ENCODE data around the gene SYNE1.
"Not testable (repeated sequence)": the region's sequence is repeated elsewhere in the genome, so short reads cannot be mapped to it uniquely, and the experiment has no call there.

Gene SYNE1

DNA sequence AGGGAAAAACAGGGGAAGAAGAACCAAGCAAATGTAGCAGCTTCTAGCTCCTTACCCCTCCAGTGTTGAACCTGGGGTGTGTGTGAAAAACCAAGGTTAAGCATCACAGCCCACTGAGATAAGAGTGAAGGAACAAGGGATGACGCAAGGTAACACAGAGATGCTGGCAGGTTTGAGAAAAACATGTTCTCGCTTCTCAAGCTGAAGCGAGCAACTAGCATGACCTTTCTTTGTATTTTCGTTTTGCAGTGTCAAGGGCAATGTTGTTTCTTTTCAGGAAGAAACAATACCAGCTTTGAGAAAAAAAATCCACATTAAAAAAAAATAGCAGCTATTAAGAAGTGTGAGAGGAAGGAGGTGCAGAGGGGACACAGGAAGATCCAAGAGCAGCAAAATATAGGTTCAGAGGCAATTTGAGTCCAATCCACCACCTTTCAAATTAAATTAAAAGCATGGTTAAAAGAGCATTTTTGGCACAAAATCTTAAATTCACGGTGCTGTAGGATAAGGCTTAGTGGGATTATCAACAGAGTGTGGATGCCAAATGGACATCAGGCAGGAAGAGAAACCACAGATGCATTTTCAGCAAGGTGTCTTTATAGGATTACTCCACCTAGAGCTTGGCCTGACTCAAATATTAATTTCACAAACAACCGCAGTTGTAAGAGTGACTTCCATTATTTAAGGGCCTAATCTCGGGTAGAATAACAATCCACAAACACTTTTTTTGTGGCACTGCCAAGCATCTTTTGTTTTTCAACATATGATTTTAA lies 70.9 kb downstream of the SYNE1 start:
- DNase-seq (ENCODE audit: low read depth in 2 of 2) = no peak

DNA sequence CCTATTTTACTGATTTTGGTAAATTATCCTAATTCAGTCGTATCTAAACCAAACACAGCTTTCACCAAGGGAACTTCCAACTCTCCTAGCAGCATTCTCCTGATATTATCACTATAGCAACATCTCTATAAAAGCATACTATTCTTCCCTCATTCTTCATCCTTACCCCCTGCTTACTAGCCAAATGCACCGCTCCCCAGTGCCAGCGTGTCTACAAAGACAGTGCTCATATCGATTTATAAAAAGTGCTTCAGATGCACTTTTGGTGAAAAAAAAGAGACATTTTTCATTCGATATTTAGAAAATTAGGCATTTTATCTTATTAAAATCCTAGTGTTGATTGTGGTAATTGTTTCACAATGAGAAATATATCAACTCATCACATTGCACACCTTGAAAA lies 74.0 kb downstream of the SYNE1 start:
- DNase-seq (ENCODE audit: low read depth in 2 of 2) = no peak

DNA sequence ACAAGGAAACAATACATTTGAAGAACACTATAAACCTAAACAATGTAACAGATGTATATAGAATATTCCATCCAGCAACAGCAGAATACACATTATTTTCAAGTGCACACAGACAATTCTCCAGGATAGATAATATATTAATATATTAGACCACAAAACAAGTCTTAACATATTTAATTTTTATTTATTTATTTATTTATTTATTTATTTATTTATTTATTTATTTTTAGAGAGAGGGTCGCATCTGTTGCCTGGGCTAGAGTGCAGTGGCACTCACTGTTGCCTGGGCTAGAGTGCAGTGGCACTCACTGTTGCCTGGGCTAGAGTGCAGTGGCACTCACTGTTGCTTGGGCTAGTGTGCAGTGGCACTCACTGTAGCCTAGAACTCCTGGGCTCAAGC lies 78.4 kb downstream of the SYNE1 start:
- DNase-seq (ENCODE audit: low read depth in 2 of 2) = not testable (repeated sequence)

DNA sequence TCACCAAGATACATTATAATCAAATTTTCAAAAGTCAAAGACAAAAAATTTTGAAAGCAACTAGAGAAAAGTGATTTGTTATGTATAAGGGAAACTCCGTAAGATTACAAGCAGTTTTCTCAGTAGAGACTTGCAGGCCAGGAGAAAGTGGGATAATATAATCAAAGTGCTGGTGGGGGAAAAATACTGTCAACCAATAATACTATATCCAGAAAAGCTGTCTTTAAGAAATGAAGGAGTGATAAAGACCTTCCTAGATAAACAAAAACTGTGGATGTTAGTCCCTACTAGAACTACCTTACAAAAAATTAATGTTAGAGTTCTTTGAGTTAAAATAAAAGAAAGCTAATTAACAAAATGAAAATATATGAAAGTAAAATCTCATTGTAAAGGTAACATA lies 79.7 kb downstream of the SYNE1 start:
- no peak for DNase-seq (ENCODE audit: low read depth in 2 of 2)

DNA sequence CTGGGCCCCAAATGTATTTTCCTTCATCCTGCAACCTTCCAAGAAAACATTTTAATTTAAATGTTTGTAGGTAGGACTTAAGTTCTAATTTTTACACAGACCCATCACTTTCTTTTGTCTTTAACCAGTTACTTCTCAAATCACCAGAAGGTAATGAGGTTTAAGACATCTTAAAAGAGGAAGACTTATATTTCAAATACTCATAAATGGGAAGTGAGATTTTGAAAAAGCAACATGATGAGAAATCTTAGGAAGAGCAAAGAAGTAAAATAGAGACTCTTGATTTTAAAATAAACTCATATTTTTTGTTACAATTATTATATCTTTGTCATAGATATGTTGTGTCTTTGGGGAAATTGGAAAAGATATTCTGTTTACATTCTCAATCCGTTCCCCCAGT lies 82.3 kb downstream of the SYNE1 start:
- DNase-seq (ENCODE audit: low read depth in 2 of 2) = no peak

DNA sequence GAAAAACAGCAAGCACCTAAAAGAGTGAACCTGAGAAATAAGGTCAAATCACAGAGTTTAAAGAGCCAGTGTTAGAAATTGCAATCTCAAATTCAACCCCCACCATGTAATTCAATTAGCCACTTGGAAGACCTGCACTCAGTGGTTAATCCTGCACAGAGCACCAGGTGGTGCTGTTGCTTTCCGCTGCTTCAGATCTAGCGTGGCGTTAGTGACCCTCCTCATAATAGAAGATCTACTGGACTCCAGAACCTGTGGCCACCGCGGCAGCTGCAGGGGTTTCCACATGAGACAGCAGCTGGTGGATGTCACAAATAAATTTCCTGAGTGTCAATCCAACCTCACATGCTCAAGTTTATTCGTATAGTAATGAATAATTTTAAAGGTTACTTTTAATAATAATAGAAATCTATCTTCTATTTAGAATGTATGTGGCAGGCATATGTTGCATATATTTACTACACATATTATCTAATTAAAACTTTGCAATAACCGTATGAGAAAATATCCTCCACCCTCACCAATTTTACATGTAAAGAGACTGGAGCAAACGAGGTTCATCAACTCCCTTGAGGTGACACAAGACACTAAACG lies 84.4 kb downstream of the SYNE1 start:
- DNase-seq (ENCODE audit: low read depth in 2 of 2) = peak; percentile 7 to 15

DNA sequence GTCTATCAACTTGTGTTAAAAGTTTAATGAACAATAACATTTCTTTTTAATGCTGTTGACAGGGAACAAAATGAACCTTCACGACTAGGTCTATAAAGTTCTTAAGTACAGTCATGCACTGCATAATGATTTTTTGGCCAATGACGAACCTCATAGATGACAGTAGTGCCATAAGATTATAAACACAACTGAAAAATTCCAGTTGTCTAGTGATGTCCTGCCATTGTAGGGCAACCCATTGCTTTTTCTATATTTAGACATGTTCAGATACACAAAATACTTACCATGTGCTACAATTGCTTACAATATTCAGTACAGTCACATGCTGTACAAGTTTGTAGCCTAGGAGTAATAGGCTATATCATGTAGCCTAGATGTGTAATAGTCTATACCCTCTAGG lies 93.6 kb downstream of the SYNE1 start:
- no peak for DNase-seq (ENCODE audit: low read depth in 2 of 2)

DNA sequence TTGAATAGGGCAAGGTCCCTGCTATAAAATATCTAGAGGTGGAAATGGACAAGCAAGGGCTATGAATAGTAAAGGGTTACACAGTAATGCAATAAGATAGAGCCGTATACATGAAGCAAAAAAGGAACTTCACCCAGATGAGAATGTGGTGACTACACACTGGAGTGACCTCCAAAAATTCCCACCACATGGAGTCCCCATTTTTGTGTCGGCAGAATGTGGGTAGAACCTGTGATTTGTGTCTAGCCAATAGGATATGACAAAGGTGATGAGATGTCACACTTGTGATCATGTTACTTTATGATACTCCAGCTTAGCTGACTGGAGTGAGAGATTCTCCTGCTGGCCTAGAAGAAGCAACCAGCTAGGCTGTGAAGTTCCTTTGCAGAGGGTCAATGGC lies 96.8 kb downstream of the SYNE1 start:
- no peak for DNase-seq (ENCODE audit: low read depth in 2 of 2)

DNA sequence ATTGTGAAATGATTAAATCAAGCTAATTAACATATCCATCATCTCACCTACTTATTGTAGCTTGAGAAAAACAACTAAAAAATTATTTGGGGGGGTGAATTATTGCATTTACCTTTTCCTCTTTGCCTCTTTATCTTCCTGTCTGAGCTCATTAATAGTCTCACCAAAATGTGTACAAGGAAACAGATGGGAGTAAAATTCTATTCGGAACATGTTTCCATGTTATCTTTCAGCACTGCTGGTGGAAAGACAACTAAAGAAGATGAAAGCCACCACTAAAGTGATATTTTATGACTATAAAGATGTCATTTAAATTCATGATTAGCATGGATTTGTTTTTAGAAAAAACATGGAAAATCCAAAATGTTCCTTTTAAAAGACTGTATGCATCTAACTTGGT lies 102.6 kb downstream of the SYNE1 start:
- no peak for DNase-seq (ENCODE audit: low read depth in 2 of 2)

DNA sequence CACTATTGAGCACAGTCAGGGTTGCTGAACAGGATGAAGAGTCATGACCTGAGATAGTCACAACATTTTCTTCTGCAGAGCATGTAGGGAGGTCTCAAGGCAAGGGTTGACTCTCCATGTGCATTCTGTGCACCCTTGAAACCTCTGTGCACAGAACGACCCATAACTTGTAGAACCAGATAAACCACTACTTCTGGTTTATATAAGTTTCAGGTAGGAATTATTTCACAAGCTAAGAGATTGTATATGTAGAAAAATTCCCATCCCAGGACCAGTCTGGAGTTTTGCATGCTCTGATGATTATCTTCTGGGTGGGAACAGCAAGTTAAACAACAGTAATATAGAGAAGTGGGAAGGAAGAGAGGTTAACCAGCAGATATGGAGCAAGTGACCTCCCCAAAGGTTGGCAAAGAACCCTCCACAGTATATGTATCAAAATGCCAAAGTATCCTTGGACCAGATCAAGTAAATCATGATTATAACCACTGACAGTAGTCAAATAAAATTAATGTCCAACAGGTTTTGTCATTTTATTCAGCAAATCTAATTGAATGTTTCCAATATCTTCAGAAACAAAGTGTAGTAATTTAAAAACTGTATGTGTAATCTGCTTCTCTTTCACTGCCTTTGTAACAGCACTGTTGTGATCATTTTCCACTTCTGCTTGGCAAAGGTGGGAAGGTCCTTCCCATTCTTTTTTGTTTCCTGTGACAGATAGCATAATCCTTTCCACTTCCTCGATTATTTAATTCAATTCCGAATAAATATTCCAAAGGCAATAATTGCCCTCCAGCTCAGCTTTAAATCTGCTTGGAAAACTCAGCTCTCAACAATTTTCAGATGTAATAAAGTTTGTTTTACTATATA lies 104.4 kb downstream of the SYNE1 start:
- no peak for DNase-seq (ENCODE audit: low read depth in 2 of 2)

DNA sequence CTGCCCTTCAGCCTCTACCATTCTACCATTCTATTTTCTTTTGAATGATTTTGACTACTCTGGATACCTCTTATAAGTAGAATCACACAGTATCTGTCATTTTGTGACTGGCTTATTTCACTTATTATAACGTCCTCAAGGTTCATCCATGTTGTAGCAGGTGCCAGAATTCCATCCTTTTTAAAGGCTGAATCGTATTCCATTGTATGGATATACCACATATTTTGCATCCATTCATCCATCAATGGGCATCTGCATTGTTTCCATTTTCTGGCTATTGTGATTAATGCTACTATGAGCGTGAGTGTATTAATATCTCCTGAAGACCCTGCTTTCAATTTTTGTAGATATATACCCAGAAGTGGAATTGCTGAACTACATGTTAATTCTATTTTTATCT lies 105.5 kb downstream of the SYNE1 start:
- no peak for DNase-seq (ENCODE audit: low read depth in 2 of 2)

DNA sequence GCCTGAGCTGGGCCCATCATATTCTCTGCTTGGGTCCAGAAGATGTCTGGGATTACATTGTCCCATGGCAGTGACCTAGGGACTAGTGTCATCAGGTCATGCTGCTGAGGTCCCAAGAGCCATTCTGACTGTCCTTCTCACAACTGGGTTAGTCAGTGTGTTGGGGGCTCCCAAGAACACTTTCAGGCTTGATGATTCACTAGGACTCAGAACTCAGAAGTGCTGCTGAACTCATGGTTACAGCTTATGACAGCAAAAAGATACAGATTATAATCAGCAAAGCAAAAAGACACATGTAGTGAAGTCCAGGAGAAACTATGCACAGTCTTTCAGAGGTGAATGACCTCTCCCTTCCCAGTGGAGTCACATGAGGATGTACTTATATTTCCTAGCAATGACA lies 107.8 kb downstream of the SYNE1 start:
- no peak for DNase-seq (ENCODE audit: low read depth in 2 of 2)

DNA sequence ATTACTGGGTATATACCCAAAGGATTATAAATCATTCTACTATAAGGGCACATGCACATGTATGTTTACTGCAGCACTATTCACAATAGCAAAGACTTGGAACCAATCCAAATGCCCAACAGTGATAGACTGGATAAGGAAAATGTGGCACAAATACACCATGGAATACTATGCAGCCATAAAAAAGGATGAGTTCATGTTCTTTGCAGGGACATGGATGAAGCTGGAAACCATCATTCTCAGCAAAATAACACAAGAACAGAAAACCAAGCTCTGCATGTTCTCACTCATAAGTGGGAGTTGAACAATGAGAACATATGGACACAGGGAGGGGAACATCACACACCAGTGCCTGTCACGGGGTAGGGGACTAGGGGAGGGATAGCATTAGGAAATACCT lies 123.0 kb downstream of the SYNE1 start:
- not testable (repeated sequence) for DNase-seq (ENCODE audit: low read depth in 2 of 2)

DNA sequence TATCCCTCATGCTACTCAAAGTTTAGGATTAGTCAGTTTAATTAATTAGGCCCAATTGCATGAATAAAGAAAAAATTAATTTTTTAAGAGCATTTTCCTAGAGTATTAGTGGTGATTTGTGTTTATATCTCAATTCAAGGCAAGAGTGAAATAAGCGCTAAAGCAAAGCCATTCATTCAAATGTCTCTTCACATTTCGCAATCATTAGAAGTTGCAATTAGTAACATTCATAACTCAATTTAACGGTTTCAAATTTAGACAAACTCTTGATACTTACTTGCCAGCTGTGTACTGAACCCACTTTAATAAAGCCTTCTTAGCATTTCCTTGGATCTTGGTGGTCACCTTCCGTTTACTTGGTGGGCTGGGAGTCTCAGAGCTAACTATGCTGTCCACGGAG lies 127.2 kb downstream of the SYNE1 start:
- no peak for DNase-seq (ENCODE audit: low read depth in 2 of 2)

DNA sequence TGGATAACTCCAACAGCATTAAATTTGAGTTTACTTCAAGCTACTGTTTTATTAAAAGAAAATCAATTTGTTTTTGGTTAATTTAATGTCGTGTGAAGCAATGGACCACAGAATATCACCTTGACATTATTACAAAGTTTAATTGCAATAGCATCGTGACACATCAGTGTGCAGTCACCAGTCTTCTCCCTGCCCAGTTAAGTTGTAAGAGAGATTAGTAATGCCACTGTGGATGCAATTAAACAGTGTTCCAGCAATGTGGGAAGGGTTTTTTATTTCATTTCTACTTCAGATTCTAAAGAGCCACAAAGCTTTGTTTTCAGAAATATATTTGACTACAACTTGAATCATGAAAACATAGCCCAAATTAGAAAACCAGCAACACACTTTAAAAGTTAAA lies 128.7 kb downstream of the SYNE1 start:
- DNase-seq (ENCODE audit: low read depth in 2 of 2) = no peak

DNA sequence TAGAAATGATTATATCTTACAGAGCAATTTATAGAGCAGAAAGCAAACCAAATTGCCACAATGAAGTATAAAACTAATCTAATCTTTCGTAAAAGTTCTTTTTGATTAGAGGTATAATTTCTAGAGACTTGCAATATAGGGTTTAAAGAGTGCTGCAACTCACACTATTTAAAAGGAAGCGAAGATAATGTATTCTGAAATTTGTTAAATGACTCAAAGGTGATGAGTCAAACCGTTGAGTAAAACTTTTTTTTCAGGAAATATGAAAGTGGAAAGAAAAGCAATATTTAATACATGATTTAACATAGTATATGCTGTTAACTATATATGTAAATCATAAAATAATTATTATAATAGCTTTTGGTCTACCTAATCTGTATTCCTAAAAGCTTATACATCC lies 133.6 kb downstream of the SYNE1 start:
- DNase-seq (ENCODE audit: low read depth in 2 of 2) = no peak

DNA sequence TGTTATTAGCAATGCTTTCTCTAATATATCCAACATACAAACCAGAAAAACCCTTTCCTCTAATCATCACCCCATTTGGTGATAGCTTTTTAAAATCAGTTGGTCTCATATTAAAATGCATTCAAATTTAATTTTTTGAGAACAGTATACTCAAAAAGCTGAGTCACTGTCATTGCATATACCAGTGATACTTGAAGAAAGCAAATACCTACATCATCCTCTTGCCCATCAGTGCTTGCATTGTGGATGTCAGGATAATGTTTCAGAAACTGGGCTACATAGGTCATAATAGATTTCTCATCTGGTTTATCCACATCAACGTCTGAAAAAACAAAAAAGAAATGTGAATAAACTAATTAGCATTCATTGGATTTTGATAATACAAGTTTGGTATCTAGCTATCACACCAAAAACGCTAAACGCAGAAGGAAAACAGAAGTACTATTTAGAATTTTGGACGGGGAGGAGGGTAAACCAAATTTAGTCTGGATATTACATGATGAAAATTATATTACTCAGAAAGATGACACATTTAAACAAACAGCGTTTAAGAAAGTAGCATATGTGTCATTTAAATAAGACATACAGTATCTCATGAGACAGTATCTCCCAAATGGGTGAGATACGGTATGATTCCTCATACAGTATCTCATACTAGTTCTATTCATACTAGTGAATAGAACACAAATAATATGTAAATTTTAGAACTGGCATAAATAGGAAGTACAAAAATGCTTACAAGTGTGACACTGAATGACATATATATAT lies 134.6 kb downstream of the SYNE1 start:
- DNase-seq (ENCODE audit: low read depth in 2 of 2) = no peak

DNA sequence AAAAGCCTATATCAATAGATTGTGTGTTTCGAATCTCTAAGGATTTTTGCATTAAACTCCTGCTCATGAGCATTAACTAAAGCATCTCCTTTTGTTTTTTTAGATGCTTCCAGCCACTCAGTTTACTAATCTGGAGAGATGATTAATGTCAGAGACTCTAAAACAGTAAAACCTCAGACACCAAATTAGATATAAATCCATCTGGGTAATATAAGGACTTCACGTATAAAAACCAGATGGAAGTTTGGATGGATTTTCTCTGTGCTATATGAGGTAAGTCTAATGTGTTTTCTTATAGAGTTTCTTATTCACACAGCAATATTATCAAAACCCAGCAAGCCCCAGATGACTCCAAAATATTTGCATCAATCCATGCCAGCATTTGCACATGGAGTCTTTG lies 137.2 kb downstream of the SYNE1 start:
- DNase-seq (ENCODE audit: low read depth in 2 of 2) = no peak

DNA sequence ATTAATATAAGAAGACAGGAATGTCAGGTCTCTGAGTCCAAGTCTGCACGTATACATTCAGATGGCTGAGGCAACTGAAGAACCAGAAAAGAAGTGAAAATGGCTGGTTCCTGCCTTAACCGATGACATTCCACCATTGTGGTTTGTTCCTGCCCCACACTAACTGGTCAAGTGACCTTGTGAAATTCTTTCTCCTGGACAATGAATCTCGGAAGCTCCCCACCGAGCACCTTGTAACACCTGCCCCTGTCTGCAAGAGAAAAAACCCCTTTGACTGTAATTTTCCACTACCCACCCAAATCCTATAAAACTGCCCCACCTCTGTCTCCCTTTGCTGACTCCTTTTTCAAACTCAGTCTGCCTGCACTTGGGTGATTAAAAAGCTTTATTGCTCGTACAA lies 140.4 kb downstream of the SYNE1 start:
- DNase-seq (ENCODE audit: low read depth in 2 of 2) = no peak

DNA sequence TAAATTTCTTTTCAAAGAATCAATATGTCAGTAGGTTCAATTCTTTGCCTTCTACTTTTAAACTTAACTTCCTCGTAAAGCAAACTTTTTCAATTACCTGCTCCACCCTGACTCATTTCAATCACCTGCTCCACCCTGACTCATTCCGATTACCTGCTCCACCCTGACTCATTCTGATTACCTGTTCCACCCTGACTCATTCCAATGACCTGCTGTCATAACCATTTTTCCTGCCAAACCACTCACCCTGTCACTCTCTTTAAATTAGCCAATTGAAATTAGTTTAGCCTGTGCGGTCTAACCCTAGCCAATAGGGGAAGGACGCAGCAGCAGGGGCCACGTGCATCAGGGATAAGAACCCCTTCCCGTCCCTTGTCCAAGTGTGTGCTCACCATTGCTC lies 141.7 kb downstream of the SYNE1 start:
- not testable (repeated sequence) for DNase-seq (ENCODE audit: low read depth in 2 of 2)

DNA sequence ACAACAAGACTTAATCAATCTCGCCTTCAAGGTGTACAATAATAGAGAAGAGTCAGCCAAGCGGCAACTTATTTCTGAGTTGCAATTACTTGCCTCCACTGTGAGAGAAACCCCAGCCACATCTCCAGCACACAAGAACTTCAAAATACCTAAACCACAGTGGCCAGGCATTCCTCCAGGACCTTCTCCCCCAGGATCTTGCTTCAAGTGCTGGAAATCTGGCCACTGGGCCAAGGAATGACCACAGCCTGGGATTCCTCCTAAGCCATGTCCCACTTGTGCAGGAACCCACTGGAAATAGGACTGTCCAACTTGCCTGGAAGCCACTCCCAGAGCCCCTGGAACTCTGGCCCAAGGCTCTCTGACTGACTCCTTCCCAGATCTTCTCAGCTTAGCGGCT lies 144.9 kb downstream of the SYNE1 start:
- DNase-seq (ENCODE audit: low read depth in 2 of 2) = not testable (repeated sequence)

DNA sequence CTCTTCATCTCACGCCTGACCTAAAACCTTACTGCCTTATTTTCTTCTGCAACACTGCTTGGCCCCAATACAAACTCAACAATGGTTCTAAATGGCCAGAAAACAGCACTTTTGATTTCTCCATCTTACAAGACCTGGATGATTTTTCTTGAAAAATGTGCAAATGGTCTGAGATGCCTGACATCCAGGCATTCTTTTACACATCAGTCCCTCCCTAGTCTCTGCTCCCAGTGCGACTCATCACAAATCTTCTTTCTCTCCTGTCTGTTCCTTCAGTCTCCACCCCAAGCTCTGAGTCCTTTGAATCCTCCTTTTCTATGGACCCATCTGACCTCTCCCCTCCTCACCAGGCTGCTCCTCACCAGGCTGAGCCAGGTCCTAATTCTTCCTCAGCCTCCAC lies 145.7 kb downstream of the SYNE1 start:
- not testable (repeated sequence) for DNase-seq (ENCODE audit: low read depth in 2 of 2)
